GM18907 (cell line): ENCODE data around the gene NWD2.
"Not testable (repeated sequence)": the region's sequence is repeated elsewhere in the genome, so short reads cannot be mapped to it uniquely, and the experiment has no call there.

Source experiments
- ATAC-seq: cut with Tn5 transposase; IDR thresholded peaks from one replicate; pipeline ENCODE4 v1.9.1; 2021; ENCODE audit warnings: mild to moderate bottlenecking, moderate library complexity; ENCODE audit not compliant: unreplicated experiment

The NWD2 gene

GRCh38 chr4:37244583-37245390, at the start of gene NWD2:
Gene NWD2 (plus strand): TSS chr4:37244743. CDS start chr4:37245068, 325 bp downstream.
- ATAC-seq, result no peak

GRCh38 chr4:37197899-37198298, 46.6 kb upstream of the NWD2 start:
- no peak for ATAC-seq

GRCh38 chr4:37204740-37205139, 39.8 kb upstream of the NWD2 start:
- ATAC-seq, result not testable (repeated sequence)

DNA sequence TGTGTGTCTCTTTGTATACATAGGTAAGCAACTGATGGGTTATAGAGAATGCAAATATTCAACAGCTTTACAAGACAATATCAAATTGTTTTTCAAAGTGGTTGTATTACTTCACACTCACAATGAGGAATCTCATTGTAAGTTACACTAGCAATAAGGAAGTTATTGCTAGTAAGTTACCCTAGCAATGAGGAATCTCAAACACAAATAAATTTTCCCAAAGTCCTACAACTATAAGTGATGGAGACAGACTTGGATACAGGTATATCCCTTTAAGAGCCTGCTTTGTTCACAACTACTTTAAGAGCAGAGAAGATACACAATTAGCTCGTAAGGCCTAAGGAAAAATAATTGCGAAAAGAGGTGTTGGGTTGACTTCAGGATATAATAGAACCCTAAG, 28.3 kb upstream of the NWD2 start:
- ATAC-seq, result no peak

- ATAC-seq, result no peak
Observed at GRCh38 chr4:37219242-37219641, 25.3 kb upstream of the NWD2 start.

- ATAC-seq, result no peak
Observed at GRCh38 chr4:37219990-37220389, 24.6 kb upstream of the NWD2 start.

DNA sequence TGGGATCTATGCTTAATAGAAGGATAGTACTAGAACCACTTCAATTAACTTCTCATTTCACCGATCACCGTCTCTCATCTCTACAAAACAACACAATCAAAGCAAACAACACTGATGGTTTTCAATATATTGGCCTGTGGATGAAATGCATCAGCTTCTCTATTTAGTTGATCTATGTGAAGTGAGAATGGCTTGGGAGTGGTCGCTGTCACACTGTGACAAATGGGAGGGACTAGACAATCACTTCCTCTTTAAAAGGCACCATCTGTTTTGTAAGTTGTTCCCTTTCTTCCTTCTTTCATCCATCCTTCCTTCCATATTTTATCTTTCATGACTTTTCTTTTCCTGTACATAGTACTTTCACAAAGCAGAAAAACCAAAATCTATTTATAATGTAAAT, 23.9 kb upstream of the NWD2 start:
- no peak for ATAC-seq

- no peak for ATAC-seq
Observed at GRCh38 chr4:37223732-37224131, 20.8 kb upstream of the NWD2 start.

DNA sequence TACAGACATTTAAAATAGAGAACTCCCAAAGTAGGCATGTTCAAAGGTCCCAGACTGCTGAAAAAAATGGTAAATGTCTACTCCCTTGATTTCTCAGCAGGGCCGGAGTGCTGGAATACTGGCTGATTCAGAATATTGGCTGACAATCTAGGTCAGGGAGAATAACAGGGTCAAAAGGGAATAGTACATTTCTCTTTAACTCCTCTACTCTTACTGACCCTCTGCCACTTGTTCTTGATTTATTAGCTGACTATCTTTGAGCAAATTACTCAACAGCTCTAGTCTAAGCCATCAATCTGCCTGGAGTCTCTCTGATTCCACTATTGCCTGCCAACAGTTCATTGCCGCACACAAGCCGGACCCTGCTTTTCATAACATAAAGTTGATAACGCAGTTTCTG, 19.7 kb upstream of the NWD2 start:
- no peak for ATAC-seq

DNA sequence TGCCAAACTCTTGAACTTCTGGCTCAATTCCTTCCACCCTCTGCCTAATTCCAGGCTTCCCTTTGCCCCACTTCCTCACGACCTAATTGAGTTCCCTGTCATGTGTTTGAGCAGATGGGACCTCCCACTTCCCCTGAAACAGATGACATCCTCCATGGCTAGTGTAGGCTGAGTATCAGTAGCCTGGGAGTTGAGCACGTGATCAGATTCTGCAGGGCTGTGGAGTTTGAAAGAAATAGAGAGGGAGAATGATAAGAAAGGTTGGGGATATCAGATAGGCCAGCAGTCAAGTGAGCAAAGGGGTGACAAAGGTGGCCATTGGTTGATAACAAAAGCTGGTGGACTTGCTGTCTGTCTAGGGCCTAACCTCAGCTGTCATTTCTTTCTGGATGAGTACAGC, 18.8 kb upstream of the NWD2 start:
- no peak for ATAC-seq

DNA sequence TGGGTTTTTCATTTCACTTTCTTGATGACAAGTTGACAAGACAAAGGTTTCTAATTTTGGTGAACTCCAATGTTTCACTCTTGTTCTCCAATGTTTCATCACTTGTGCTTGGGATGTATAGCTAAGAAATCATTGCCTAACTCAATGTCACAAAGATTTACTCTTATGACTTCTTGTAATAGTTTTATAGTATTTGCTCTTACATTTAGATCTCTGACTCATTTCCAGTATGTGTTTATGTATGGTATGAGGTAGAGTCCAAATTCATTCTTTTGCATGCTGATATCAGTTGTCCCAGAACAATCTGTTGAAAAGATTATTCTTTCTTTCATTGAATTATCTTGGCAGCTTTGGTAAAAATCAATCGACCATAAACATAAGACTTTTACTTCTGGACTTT, 12.2 kb upstream of the NWD2 start:
- ATAC-seq, result no peak

DNA sequence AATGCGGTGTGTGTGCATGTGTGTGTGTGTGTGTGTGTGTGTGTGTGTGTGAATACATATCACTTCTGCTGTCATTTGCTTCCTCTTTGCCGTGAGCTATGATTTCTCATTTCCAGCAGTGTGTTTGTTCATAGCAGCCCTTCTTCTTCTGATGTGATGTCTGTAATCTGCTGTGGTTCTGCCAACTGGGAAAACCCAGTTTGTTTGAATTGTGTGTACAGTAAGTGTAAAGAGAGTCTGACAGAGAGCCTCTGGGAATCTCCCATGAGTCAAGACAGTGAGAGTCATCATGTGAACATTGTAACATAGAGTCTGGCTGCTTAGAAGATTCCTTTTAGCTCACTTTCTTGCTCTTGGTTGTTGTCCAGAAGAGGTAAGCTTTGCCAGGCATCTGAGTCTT, 8.4 kb upstream of the NWD2 start:
- ATAC-seq, result peak; percentile 57

DNA sequence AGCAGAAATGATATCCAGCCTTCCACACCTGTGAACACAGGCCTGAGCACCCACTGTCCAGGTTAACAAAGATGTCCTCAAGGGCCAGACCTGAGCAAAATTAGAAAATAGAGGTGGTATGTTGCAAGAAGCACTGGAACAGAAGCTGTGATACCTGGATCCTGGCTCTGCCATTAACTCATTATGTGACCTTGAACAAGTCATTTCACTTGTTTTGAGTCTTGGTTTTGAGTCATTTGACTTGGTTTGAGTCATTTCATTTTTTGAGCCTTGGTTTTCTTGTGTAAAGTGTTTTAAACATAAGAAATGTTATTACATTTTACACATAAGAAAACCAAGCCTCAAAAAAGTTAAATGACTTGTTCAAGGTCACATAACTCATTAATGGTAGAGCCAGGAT, 2.9 kb upstream of the NWD2 start:
- ATAC-seq, result peak; percentile 51

DNA sequence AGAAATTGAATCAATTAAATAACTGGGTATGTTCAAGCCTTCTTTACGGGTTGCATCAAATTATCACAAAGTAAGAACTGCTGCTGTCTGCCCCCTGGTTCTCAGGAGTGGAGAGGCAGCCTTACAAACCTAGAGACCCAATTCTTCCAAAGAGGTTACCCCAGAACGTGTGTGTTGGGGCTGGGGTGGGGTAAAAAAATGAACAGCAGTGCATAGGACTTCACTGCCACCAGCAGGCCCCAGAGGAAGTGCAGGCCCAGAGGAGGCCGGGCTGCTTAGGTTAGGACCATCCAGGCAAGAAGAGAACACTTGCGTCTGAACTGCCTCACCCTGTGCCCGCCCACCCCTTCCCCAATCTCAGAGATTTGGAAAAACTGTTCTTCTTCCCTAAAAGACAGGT, 1.5 kb upstream of the NWD2 start:
- ATAC-seq, result no peak

DNA sequence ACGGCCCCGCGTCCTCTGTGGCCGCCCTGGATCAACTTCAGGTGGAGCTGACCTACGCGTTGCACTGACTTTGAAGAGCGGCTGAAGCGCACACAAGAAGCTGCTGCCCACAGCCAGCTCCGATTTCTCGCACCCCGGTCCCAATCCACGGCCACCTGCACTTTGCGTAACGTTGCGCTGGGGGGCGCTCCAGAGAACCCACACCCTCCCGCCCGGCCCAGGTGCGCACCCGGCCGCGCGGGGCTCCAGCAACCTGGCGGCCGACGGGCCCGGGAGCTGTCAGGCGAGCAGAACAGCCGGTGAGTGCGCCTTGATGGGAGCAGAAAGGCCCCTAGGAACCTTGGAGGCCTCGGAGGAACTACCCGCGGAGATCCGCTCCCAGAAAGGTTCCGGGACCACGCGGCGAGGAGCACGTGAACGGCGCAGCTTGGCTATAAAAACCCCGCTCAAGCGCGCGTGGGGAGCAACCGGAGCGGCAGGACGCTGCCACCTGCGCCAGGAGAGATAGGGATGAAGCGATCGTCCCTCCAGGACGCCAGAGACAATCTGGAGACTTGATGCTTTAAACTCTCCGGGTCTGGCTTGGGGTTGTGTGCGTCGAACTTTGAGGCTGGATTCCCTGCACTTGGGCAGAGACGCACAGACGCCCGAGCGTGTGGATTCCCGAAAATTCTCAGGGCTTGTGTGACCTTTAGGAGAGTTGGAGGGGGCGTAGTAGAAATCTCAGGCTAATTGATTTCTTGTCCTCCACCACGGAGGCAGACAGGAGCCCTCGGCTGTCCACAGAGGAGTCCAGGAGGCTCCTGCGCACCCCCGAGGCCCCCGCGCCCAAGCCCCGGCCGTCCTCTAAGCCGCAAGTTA, 591 bp upstream of the NWD2 start:
- no peak for ATAC-seq

DNA sequence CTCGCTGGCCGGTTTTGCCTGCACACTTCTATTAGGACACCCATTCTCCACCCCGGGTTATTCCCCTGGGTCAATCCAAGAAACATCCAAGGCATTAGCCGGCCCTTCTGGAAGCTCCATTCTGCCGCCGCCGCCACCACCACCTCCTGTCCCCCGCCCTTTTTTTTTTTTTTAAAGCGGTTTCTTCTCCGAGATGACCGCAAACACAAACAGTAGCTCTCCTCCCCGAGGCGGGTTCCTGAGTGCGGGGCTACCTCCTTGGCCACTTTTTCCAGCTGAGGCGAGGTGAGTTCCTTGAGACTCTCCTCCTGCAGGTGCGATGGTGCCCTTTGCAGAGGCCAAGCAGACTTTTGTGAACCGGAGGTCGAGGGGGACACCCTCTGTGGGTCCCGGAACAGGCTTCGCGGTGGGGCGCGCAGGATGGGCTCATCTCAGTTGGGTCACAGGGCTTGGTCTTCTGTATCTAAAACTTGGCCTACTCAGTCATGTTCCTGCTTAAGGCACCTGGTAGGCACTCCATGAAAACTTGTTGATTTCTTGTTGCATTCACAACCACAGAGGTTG, 930 bp downstream of the NWD2 start:
- ATAC-seq, result no peak

GRCh38 chr4:37246891-37247290, 2.3 kb downstream of the NWD2 start:
- no peak for ATAC-seq

GRCh38 chr4:37258221-37258620, 13.7 kb downstream of the NWD2 start:
- no peak for ATAC-seq

GRCh38 chr4:37268319-37268718, 23.8 kb downstream of the NWD2 start:
- no peak for ATAC-seq

GRCh38 chr4:37279121-37279520, 34.6 kb downstream of the NWD2 start:
- no peak for ATAC-seq

DNA sequence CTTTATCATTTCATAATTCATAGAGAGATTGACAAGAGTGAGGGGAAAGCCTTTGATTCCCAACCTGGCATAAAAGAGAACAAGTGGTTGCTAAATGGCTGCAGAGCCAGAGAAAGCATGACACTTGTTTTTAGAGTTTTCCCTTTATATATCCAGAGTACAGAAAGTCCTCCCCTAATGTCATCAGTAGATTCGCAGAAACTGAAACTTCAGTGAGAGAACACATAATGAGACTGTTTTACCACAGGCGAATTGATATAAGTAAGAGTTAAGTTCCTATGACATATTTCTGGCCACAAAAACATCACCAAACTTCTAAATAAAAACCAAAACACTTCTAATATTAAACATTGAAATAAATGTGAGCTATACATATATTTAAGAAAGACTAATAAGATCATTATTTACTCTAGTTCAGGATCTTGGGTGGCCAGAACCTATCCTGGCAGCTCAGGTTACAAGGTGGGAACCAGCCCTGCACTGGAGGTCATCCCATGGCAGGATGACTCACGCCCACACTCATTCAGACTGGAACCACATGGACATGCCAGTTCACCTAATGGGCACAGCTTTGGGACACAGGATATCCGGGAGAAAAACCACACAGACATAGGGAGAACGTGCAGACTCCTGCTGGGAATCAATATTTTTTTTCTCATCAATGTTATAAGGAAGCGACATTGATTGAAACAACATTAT, 35.5 kb downstream of the NWD2 start:
- no peak for ATAC-seq
